GM13976 (cell line): Measurements from ENCODE around the gene CABS1.

ENCODE experiments used
- DNase-seq: peaks from one replicate; pipeline ENCODE4 v3.0.0; 2012; ENCODE audit warnings: low spot score
- CTCF ChIP-seq: IDR thresholded peaks from 2 replicates; pipeline ENCODE4 v1.5.1; 2012; ENCODE audit warnings: borderline replicate concordance, mild to moderate bottlenecking; ENCODE audit not compliant: insufficient read depth; ENCODE audit errors: extremely low read depth, missing control alignments, control extremely low read depth
- in situ Hi-C: fragments of 300-500 bp; cut with MboI; formaldehyde crosslinking; loops from one replicate; pipeline ENCODE4 v1.12.0; 2022; ENCODE audit warnings: low sequenced_read_pairs, mixed read lengths, inconsistent platforms; ENCODE audit not compliant: unreplicated experiment

Gene CABS1

GRCh38 chr4:70334681-70335080 is at the start of gene CABS1:
Gene CABS1, plus strand, starts transcription at chr4:70334981. Its CDS starts 59 bp downstream, at chr4:70335040.
- no peak for TF ChIP-seq CTCF
- in situ Hi-C loops: no loop called here
- DNase-seq: no peak

GRCh38 chr4:70288651-70289050 is 46.1 kb upstream of the CABS1 start:
- DNase-seq: no peak
- no peak for TF ChIP-seq CTCF
- in situ Hi-C loops: no loop called here

GRCh38 chr4:70291341-70291740 is 43.4 kb upstream of the CABS1 start:
- in situ Hi-C loops: no loop called here
- no peak for DNase-seq
- TF ChIP-seq CTCF: no peak

GRCh38 chr4:70297576-70297975 is 37.2 kb upstream of the CABS1 start:
- no peak for DNase-seq
- in situ Hi-C loops: no loop called here
- TF ChIP-seq CTCF: no peak

GRCh38 chr4:70298051-70298450 is 36.7 kb upstream of the CABS1 start:
- no peak for TF ChIP-seq CTCF
- in situ Hi-C loops: no loop called here
- DNase-seq: no peak

- in situ Hi-C loops: no loop called here
- DNase-seq: no peak
- TF ChIP-seq CTCF: no peak
Measured at GRCh38 chr4:70299643-70300042, 35.1 kb upstream of the CABS1 start.

- in situ Hi-C loops: no loop called here
- no peak for TF ChIP-seq CTCF
Measured at GRCh38 chr4:70300215-70300614, 34.6 kb upstream of the CABS1 start.

More at GRCh38 chr4:70300215-70300614, 34.6 kb upstream of the CABS1 start:
- DNase-seq: no peak
